B cell (primary cell): ENCODE data around the gene CD300H. TPM values are rescaled to one million over a fixed set of nuclear protein-coding genes. Genes with fewer than 3 reads are reported as not detected.

Experiments
- ATAC-seq: fragments of 200-7000 bp; cut with Tn5 transposase; one replicate; pipeline ENCODE4 v1.10.0; 2021; ENCODE audit warnings: low read depth, mild to moderate bottlenecking, moderate number of reproducible peaks, moderate library complexity
- CTCF ChIA-PET: fragments of 350-600 bp; sonication (Branson Sonifier 250); formaldehyde crosslinking; loops from one replicate; lab custom pipeline; 2021; ENCODE audit warnings: antibody characterized with exemption, inconsistent platforms; lab: Charles Lee
- POLR2A ChIA-PET: fragments of 350-600 bp; sonication (Branson Sonifier 250); formaldehyde crosslinking; loops from one replicate; lab custom pipeline; 2021; ENCODE audit warnings: antibody characterized with exemption; lab: Charles Lee
- DNase-seq: peaks from one replicate; pipeline ENCODE4 v3.0.0; 2013
- H2AFZ ChIP-seq: 2 replicates; pipeline ENCODE4 v1.6.1; 2012; ENCODE audit warnings: mild to moderate bottlenecking, low read depth, low read length; ENCODE audit not compliant: insufficient read depth, poor library complexity, severe bottlenecking
- H3K27ac ChIP-seq, 2 donors: 1 replicate in 1 of 2; 2 replicates in 1 of 2; pipeline ENCODE4 v1.5.1; 2012 to 2013; ENCODE audit warnings: low read length in 2 of 2, mild to moderate bottlenecking in 2 of 2, moderate library complexity in 1 of 2
- H3K27me3 ChIP-seq, 4 experiments: fragments of 200-600 bp in 1 of 4; sonication (generic) in 1 of 4; replicated peaks in 1 of 4; 1 replicate in 2 of 4; 2 replicates in 2 of 4; pipeline versions ENCODE4 v1.6.1 to v1.7.0; 2013 to 2016; ENCODE audit warnings: low read length in 3 of 4, mild to moderate bottlenecking in 2 of 4, mixed read lengths in 1 of 4, moderate library complexity in 1 of 4; ENCODE audit not compliant: insufficient read depth in 4 of 4, control insufficient read depth in 3 of 4; ENCODE audit errors: control extremely low read depth in 1 of 4
- H3K36me3 ChIP-seq, 2 experiments: replicated peaks in 1 of 2; 1 replicate in 1 of 2; 2 replicates in 1 of 2; pipeline versions ENCODE4 v1.6.1 to v1.7.1; 2013; ENCODE audit warnings: low read length in 1 of 2; ENCODE audit not compliant: insufficient read depth in 2 of 2, control insufficient read depth in 1 of 2; ENCODE audit errors: control extremely low read depth in 1 of 2, extremely low read depth in 1 of 2
- H3K4me1 ChIP-seq, 2 donors: fragments of 200-600 bp in 1 of 2; sonication (generic) in 1 of 2; 1 replicate in 1 of 2; 2 replicates in 1 of 2; pipeline versions ENCODE4 v1.5.1 to v1.6.1; 2013 to 2017; ENCODE audit warnings: low read length in 2 of 2; ENCODE audit not compliant: control insufficient read depth in 2 of 2, insufficient read depth in 2 of 2
- H3K4me2 ChIP-seq: replicated peaks from 2 replicates; pipeline ENCODE3; 2012; ENCODE audit warnings: mild to moderate bottlenecking, low read depth, low read length; ENCODE audit not compliant: poor library complexity, severe bottlenecking
- H3K4me3 ChIP-seq, 5 experiments: fragments of 200-600 bp in 1 of 5; sonication (generic) in 1 of 5; 1 replicate in 3 of 5; 2 replicates in 2 of 5; pipeline versions ENCODE4 v1.5.1 to v1.7.0; 2011 to 2016; ENCODE audit warnings: low read length in 4 of 5, mild to moderate bottlenecking in 4 of 5, low read depth in 2 of 5, control low read depth in 1 of 5, moderate library complexity in 1 of 5; ENCODE audit not compliant: insufficient read depth in 1 of 5; ENCODE audit errors: control extremely low read depth in 1 of 5, extremely low read depth in 1 of 5
- H3K79me2 ChIP-seq: fragments of 200-600 bp; sonication (generic); one replicate; pipeline ENCODE4 v1.6.0; 2016; ENCODE audit warnings: low read length; ENCODE audit not compliant: control insufficient read depth, insufficient read depth
- H3K9ac ChIP-seq: fragments of 200-600 bp; sonication (generic); 2 replicates; pipeline ENCODE4 v1.6.1; 2017; ENCODE audit warnings: mild to moderate bottlenecking, low read length, moderate library complexity
- H3K9me3 ChIP-seq, 3 donors: one replicate each; pipeline versions ENCODE4 v1.6.1 to v1.7.1; 2013; ENCODE audit warnings: low read length in 2 of 3; ENCODE audit not compliant: control insufficient read depth in 2 of 3, insufficient read depth in 1 of 3; ENCODE audit errors: control extremely low read depth in 1 of 3
- H4K20me1 ChIP-seq: 2 replicates; pipeline ENCODE4 v1.6.0; 2012; ENCODE audit warnings: mild to moderate bottlenecking, low read length; ENCODE audit not compliant: insufficient read depth, control insufficient read depth, poor library complexity, severe bottlenecking
- H3K27ac Mint-ChIP-seq: one replicate; pipeline ENCODE4 v1.8.0; 2021; ENCODE audit warnings: mixed read lengths
- H3K27me3 Mint-ChIP-seq: one replicate; pipeline ENCODE4 v1.8.0; 2021; ENCODE audit warnings: mixed read lengths
- H3K4me1 Mint-ChIP-seq: one replicate; pipeline ENCODE4 v1.8.0; 2021; ENCODE audit warnings: mixed read lengths
- H3K4me3 Mint-ChIP-seq: one replicate; pipeline ENCODE4 v1.8.0; 2021; ENCODE audit warnings: mixed read lengths
- H3K9me3 Mint-ChIP-seq: one replicate; pipeline ENCODE4 v1.8.0; 2022; ENCODE audit warnings: mixed read lengths; ENCODE audit not compliant: insufficient read depth
- EZH2 ChIP-seq: IDR thresholded peaks from 2 replicates; pipeline ENCODE4 v1.6.1; 2012; ENCODE audit warnings: borderline replicate concordance, low read depth, mild to moderate bottlenecking, moderate library complexity, low read length; ENCODE audit not compliant: insufficient read depth, poor library complexity, severe bottlenecking
- WGBS: methylation state at CpG from one replicate; pipeline ENCODE4 v1.1.5; 2013; ENCODE audit warnings: missing lambda C conversion rate; ENCODE audit not compliant: insufficient coverage; 5-methylcytosine and 5-hydroxymethylcytosine counted together
- intact Hi-C: fragments of 100-400 bp; cut with micrococcal nuclease; formaldehyde crosslinking; loops from one replicate; pipeline ENCODE4 v1.10.0; 2022
- polyA plus RNA-seq: library from polyadenylated mRNA; depleted of rRNA; stranded (reverse); fragments of >200 nt; gene quantifications from 2 replicates; pipeline ENCODE4 v1.2.3, GENCODE V29; 2012
- total RNA-seq, 2 donors: library from RNA; stranded (reverse); fragments of 120-200 nt in 1 of 2; gene quantifications; 1 replicate in 1 of 2; 2 replicates in 1 of 2; pipeline versions ENCODE4 v1.2.3 to v1.2.4, GENCODE V29; 2013 to 2022
- TF ChIP-seq, protein P1 (sequence below): fragments of 200-600 bp; IDR thresholded peaks from one replicate; pipeline ENCODE4 v1.8.0; 2022; ENCODE audit warnings: antibody characterized with exemption, mild to moderate bottlenecking

Gene CD300H
- total and polyA plus RNA-seq, 2 donors (not counting 1 experiment from before 2014, with no cell fraction given), result 0.58 TPM; not detected in 1

- TF ChIP-seq EZH2, result no peak
- TF ChIP-seq, protein P1, sequence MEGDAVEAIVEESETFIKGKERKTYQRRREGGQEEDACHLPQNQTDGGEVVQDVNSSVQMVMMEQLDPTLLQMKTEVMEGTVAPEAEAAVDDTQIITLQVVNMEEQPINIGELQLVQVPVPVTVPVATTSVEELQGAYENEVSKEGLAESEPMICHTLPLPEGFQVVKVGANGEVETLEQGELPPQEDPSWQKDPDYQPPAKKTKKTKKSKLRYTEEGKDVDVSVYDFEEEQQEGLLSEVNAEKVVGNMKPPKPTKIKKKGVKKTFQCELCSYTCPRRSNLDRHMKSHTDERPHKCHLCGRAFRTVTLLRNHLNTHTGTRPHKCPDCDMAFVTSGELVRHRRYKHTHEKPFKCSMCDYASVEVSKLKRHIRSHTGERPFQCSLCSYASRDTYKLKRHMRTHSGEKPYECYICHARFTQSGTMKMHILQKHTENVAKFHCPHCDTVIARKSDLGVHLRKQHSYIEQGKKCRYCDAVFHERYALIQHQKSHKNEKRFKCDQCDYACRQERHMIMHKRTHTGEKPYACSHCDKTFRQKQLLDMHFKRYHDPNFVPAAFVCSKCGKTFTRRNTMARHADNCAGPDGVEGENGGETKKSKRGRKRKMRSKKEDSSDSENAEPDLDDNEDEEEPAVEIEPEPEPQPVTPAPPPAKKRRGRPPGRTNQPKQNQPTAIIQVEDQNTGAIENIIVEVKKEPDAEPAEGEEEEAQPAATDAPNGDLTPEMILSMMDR, result no peak
- peaks cover 16% of the 10 kb centered on the region for H3K4me1 Mint-ChIP-seq
- DNase-seq (no peak), ATAC-seq (no peak)
- WGBS, result 93% methylated on average over 13 of the region's 21 CpGs
- H3K27ac ChIP-seq, result peak overlapping the region in 1 of 2 donors; percentile 60
- ChIA-PET CTCF (interaction anchor here (0.6 to 1.0 kb wide), 2 partner anchors 11 to 1557 kb away, joined by 3 read pairs; no protein-coding TSS in a partner anchor), POLR2A (no interaction called here)
- H3K4me1 ChIP-seq, result peaks cover 22 to 25% of the 10 kb centered on the region in 2 donors
- H3K4me3 Mint-ChIP-seq, result no peak overlapping the region
- no peak overlapping the region for H3K27ac Mint-ChIP-seq
- no peak overlapping the region for H3K9ac ChIP-seq
- intact Hi-C loops, result no loop called here
- H3K9me3 ChIP-seq, result peaks cover 0 to 5% (median 0%) of the 10 kb centered on the region in 3 donors
- no peaks in the 10 kb centered on the region for H4K20me1 ChIP-seq
- H3K4me3 ChIP-seq, result no peak overlapping the region
- no peaks in the 10 kb centered on the region for H3K36me3 ChIP-seq
- H2AFZ ChIP-seq, result no peak overlapping the region
- H3K79me2 ChIP-seq, result no peaks in the 10 kb centered on the region
- H3K27me3 ChIP-seq, result peaks cover 0 to 3% (median 1%) of the 10 kb centered on the region in 4 experiments
- H3K4me2 ChIP-seq, result no peak overlapping the region
- H3K27me3 Mint-ChIP-seq, result peaks cover 18% of the 10 kb centered on the region
- no peaks in the 10 kb centered on the region for H3K9me3 Mint-ChIP-seq
Measured at GRCh38 chr17:74520790-74521480, 46.4 kb downstream of the CD300H start.

DNA sequence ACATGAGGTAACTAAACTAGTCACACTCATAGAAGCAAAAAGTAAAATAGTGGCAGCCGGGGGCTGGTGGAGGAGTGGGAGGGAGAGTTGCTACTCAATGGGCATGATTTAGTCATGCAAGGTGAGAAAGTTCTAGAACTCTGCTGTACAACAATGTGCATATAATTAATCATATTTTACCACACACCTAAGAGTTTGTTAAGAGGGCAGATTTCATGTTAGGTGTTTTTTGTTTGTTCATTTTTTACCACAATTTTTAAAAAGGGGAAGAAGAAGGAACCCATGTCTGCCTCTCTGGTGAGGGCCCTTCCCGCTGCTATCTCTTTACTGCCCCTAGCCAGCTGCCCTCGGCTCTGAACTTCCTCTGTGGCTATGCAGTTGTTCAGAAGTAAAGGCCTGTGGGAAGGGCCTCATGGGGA is 47.3 kb downstream of the CD300H start:
- ChIA-PET POLR2A (no interaction called here), CTCF (interaction anchor here (0.6 to 1.0 kb wide), 2 partner anchors 12 to 1558 kb away, joined by 3 read pairs; no protein-coding TSS in a partner anchor)
- TF ChIP-seq, protein P1, result no peak
- TF ChIP-seq EZH2, result no peak
- peaks cover 22 to 25% of the 10 kb centered on the region in 2 donors for H3K4me1 ChIP-seq
- Mint-ChIP-seq H3K27me3 (peaks cover 18% of the 10 kb centered on the region), H3K4me1 (peaks cover 16% of the 10 kb centered on the region), H3K27ac (no peak overlapping the region), H3K4me3 (no peak overlapping the region), H3K9me3 (no peaks in the 10 kb centered on the region)
- peaks cover 0 to 6% (median 0%) of the 10 kb centered on the region in 3 donors for H3K9me3 ChIP-seq
- peak overlapping the region; percentile 24 to 60 for H3K27ac ChIP-seq
- no peaks in the 10 kb centered on the region for H3K79me2 ChIP-seq
- ATAC-seq, result peak; percentile 58
- DNase-seq, result peak; percentile 66
- intact Hi-C loops, result no loop called here
- no peak overlapping the region for H3K9ac ChIP-seq
- H3K4me3 ChIP-seq, result no peak overlapping the region
- H3K27me3 ChIP-seq, result peaks cover 0 to 3% (median 1%) of the 10 kb centered on the region in 4 experiments
- H4K20me1 ChIP-seq, result no peaks in the 10 kb centered on the region
- no peaks in the 10 kb centered on the region for H3K36me3 ChIP-seq
- peak overlapping the region; percentile 28 for H3K4me2 ChIP-seq
- H2AFZ ChIP-seq, result no peak overlapping the region
- WGBS, result no CpG with 5 or more reads among the region's 3 CpGs
